ENCODE measurements around the gene N4BP2L2. TPM values are rescaled to one million over a fixed set of nuclear protein-coding genes. Genes with fewer than 3 reads are reported as not detected.

The N4BP2L2 gene
- total and polyA plus RNA-seq, 2 experiments from 2014 or later: 63.1 to 160 TPM

GRCh38 chr13:32542221-32542620 lies 3.6 kb upstream of the N4BP2L2 start:
- H3K27ac Mint-ChIP-seq: no peak overlapping the region
- no peak for DNase-seq (ENCODE audit: low spot score)
- no peak overlapping the region for H3K4me3 Mint-ChIP-seq
- Histone ChIP-seq H3K4me2 (no peak overlapping the region), H3K4me3 (no peak overlapping the region), H3F3A (replicated peaks; ENCODE audit: low read depth) (no peaks in the 10 kb centered on the region), H3K36me3 (ENCODE audit: insufficient read depth) (no peaks in the 10 kb centered on the region), H3K9me2 (ENCODE audit: insufficient read depth) (no peaks in the 10 kb centered on the region), H3K79me2 (replicated peaks; ENCODE audit: insufficient read depth) (peaks cover 10% of the 10 kb centered on the region), H3K27me3 (ENCODE audit: insufficient read depth) (no peaks in the 10 kb centered on the region; the same call in 1 of the 2 replicates), H3K27ac (ENCODE audit: low read depth) (no peak overlapping the region), H3K4me1 (ENCODE audit: insufficient read depth) (peaks cover 4% of the 10 kb centered on the region), H4K20me1 (replicated peaks; ENCODE audit: insufficient read depth) (no peaks in the 10 kb centered on the region), H2AFZ (no peak overlapping the region)
- no peak for ATAC-seq
- H3K36me3 Mint-ChIP-seq (ENCODE audit: low read depth): no peaks in the 10 kb centered on the region
- H3K9me3 Mint-ChIP-seq: no peaks in the 10 kb centered on the region; the same call in 2 of the 3 replicates
- H3K4me1 Mint-ChIP-seq: peaks cover 8% of the 10 kb centered on the region
- no peaks in the 10 kb centered on the region for H3K27me3 Mint-ChIP-seq (ENCODE audit: insufficient read depth, low read depth, poor library complexity)
- no peak for TF ChIP-seq ZNF331 (CRISPR knock-in tag; IDR thresholded peaks at IDR 0.05; ENCODE audit: low read depth)
- TF ChIP-seq EZH2phosphoT487 (IDR thresholded peaks at IDR 0.05; ENCODE audit: unreplicated experiment): no peak
- no peak for TF ChIP-seq POLR2AphosphoS5 (IDR thresholded peaks at IDR 0.05; ENCODE audit: low read depth)
- no peak for TF ChIP-seq CTCF (conservative IDR thresholded peaks at IDR 0.05; ENCODE audit: low read depth in 2 of 2)
- TF ChIP-seq JUNB (IDR thresholded peaks at IDR 0.05; ENCODE audit: unreplicated experiment): no peak
- TF ChIP-seq ETS1 (IDR thresholded peaks at IDR 0.05): no peak
- no peak for TF ChIP-seq EZH2 (IDR thresholded peaks at IDR 0.05; ENCODE audit: low read depth, unreplicated experiment)
- TF ChIP-seq REST (IDR thresholded peaks at IDR 0.05; ENCODE audit: unreplicated experiment): no peak

- peak overlapping the region; percentile 72 for H3K4me3 ChIP-seq
- peaks cover 19% of the 10 kb centered on the region for H3K4me1 Mint-ChIP-seq
- no peaks in the 10 kb centered on the region; the same call in 2 of the 3 replicates for H3K9me3 Mint-ChIP-seq
- H3K9me2 ChIP-seq (ENCODE audit: insufficient read depth): no peaks in the 10 kb centered on the region
- H3K4me1 ChIP-seq (ENCODE audit: insufficient read depth): peaks cover 5% of the 10 kb centered on the region
- peak overlapping the region; percentile 92 for H3K27ac ChIP-seq (ENCODE audit: low read depth)
- peak overlapping the region; percentile 40; the same call in 1 of the 2 replicates for H2AFZ ChIP-seq
- peak overlapping the region; percentile 97 for H3K27ac Mint-ChIP-seq
- H3K4me3 Mint-ChIP-seq: peak overlapping the region; percentile 96
- peaks cover 31% of the 10 kb centered on the region for H3K36me3 Mint-ChIP-seq (ENCODE audit: low read depth)
- no peak for DNase-seq (ENCODE audit: low spot score)
- H4K20me1 ChIP-seq (replicated peaks; ENCODE audit: insufficient read depth): no peaks in the 10 kb centered on the region; the same call in none of the 2 replicates
- ATAC-seq: peak; percentile 56
- H3K27me3 Mint-ChIP-seq (ENCODE audit: insufficient read depth, low read depth, poor library complexity): no peaks in the 10 kb centered on the region
- TF ChIP-seq JUNB (IDR thresholded peaks at IDR 0.05; ENCODE audit: unreplicated experiment) (no peak), REST (IDR thresholded peaks at IDR 0.05; ENCODE audit: unreplicated experiment) (no peak), POLR2AphosphoS5 (IDR thresholded peaks at IDR 0.05; ENCODE audit: low read depth) (no peak; the same call in 1 of the 2 replicates), NANOG (IDR thresholded peaks at IDR 0.05; ENCODE audit: borderline replicate concordance) (no peak), ZNF114 (CRISPR knock-in tag; IDR thresholded peaks at IDR 0.05) (no peak), ZNF331 (CRISPR knock-in tag; IDR thresholded peaks at IDR 0.05; ENCODE audit: low read depth) (no peak), CTCF (conservative IDR thresholded peaks at IDR 0.05; ENCODE audit: low read depth in 2 of 2) (no peak)
- H3K27me3 ChIP-seq (ENCODE audit: insufficient read depth): no peaks in the 10 kb centered on the region
- H3K36me3 ChIP-seq (ENCODE audit: insufficient read depth): peaks cover 16% of the 10 kb centered on the region; the same call in 1 of the 2 replicates
- no peaks in the 10 kb centered on the region for H3F3A ChIP-seq (replicated peaks; ENCODE audit: low read depth)
- H3K79me2 ChIP-seq (replicated peaks; ENCODE audit: insufficient read depth): peaks cover 50% of the 10 kb centered on the region
- H3K4me2 ChIP-seq: peak overlapping the region; percentile 80
These were observed 413 bp downstream of the N4BP2L2 start for GRCh38 chr13:32538143-32538620.

Data from GM23338 (cell line).